ENCODE results near the gene RBM4B. TPM values are rescaled to one million over a fixed set of nuclear protein-coding genes. Genes with fewer than 3 reads are reported as not detected.

The RBM4B gene
- total RNA-seq, 1 donor from 2014 or later: 34.4 TPM

- ChIA-PET POLR2A (interaction anchor here (0.5 kb wide), 1 partner anchor 59 kb away, joined by 4 read pairs; no protein-coding TSS in a partner anchor), CTCF (no interaction called here)
- no peaks in the 10 kb centered on the region for H3K36me3 Mint-ChIP-seq (ENCODE audit: low read depth)
- no peaks in the 10 kb centered on the region for H3K9me3 Mint-ChIP-seq
- H3K27ac Mint-ChIP-seq: no peak overlapping the region
- no peak for ATAC-seq (ENCODE audit: low read depth)
- no peak for TF ChIP-seq CTCF (IDR thresholded peaks at IDR 0.05)
- no peak for DNase-seq
- intact Hi-C loops (cut with micrococcal nuclease): no loop called here
- H3K4me1 Mint-ChIP-seq: no peaks in the 10 kb centered on the region
- H3K27me3 Mint-ChIP-seq: peaks cover 17% of the 10 kb centered on the region
- no peak overlapping the region for H3K4me3 Mint-ChIP-seq
Measured at GRCh38 chr11:66715346-66716085, 37.8 kb upstream of the RBM4B start.

GRCh38 chr11:66713746-66714480 lies 36.2 kb upstream of the RBM4B start:
- ChIA-PET POLR2A (no interaction called here), CTCF (no interaction called here)
- no peaks in the 10 kb centered on the region for H3K36me3 Mint-ChIP-seq (ENCODE audit: low read depth)
- H3K27me3 Mint-ChIP-seq: peaks cover 14% of the 10 kb centered on the region
- DNase-seq (no peak), ATAC-seq (ENCODE audit: low read depth) (no peak)
- H3K9me3 Mint-ChIP-seq: no peaks in the 10 kb centered on the region
- intact Hi-C loops (cut with micrococcal nuclease): no loop called here
- no peak overlapping the region for H3K4me3 Mint-ChIP-seq
- no peaks in the 10 kb centered on the region for H3K4me1 Mint-ChIP-seq
- H3K27ac Mint-ChIP-seq: no peak overlapping the region
- TF ChIP-seq CTCF (IDR thresholded peaks at IDR 0.05): no peak

GRCh38 chr11:66710384-66710930 lies 32.8 kb upstream of the RBM4B start:
- CTCF ChIA-PET: no interaction called here
- no peak for ATAC-seq (ENCODE audit: low read depth)

GRCh38 chr11:66708701-66709100 lies 31.0 kb upstream of the RBM4B start:
- Mint-ChIP-seq H3K4me1 (no peaks in the 10 kb centered on the region), H3K36me3 (ENCODE audit: low read depth) (no peaks in the 10 kb centered on the region), H3K27ac (no peak overlapping the region), H3K27me3 (no peaks in the 10 kb centered on the region), H3K9me3 (no peaks in the 10 kb centered on the region), H3K4me3 (no peak overlapping the region)
- ChIA-PET POLR2A (interaction anchor here (0.6 kb wide), 1 partner anchor 813 kb away, joined by 3 read pairs; no protein-coding TSS in a partner anchor), CTCF (no interaction called here)
- ATAC-seq (ENCODE audit: low read depth) (no peak), DNase-seq (no peak)
- intact Hi-C loops (cut with micrococcal nuclease): no loop called here
- TF ChIP-seq CTCF (IDR thresholded peaks at IDR 0.05): no peak

More at GRCh38 chr11:66710384-66710930, 32.8 kb upstream of the RBM4B start:
- no peaks in the 10 kb centered on the region for H3K36me3 Mint-ChIP-seq (ENCODE audit: low read depth)
- H3K4me1 Mint-ChIP-seq: no peaks in the 10 kb centered on the region
- DNase-seq: no peak
- H3K4me3 Mint-ChIP-seq: no peak overlapping the region
- H3K27ac Mint-ChIP-seq: no peak overlapping the region
- peaks cover 7% of the 10 kb centered on the region for H3K27me3 Mint-ChIP-seq
- intact Hi-C loops (cut with micrococcal nuclease): no loop called here
- H3K9me3 Mint-ChIP-seq: no peaks in the 10 kb centered on the region
- TF ChIP-seq CTCF (IDR thresholded peaks at IDR 0.05): no peak
- POLR2A ChIA-PET: interaction anchor here (0.5 kb wide), 1 partner anchor 129 kb away, joined by 3 read pairs; no protein-coding TSS in a partner anchor

- H3K4me3 Mint-ChIP-seq: no peak overlapping the region
Measured at GRCh38 chr11:66708094-66708493, 30.4 kb upstream of the RBM4B start.

More at GRCh38 chr11:66708094-66708493, 30.4 kb upstream of the RBM4B start:
- H3K9me3 Mint-ChIP-seq: no peaks in the 10 kb centered on the region
- no peak for TF ChIP-seq CTCF (IDR thresholded peaks at IDR 0.05)
- ATAC-seq (ENCODE audit: low read depth) (no peak), DNase-seq (no peak)
- no peaks in the 10 kb centered on the region for H3K4me1 Mint-ChIP-seq
- no peak overlapping the region for H3K27ac Mint-ChIP-seq
- CTCF ChIA-PET: no interaction called here
- H3K36me3 Mint-ChIP-seq (ENCODE audit: low read depth): no peaks in the 10 kb centered on the region
- H3K27me3 Mint-ChIP-seq: no peaks in the 10 kb centered on the region
- POLR2A ChIA-PET: no interaction called here
- intact Hi-C loops (cut with micrococcal nuclease): no loop called here

Measured in activated B cell treated with CpG ODN at 0.5 μM for 24 hours (primary cell).